Measurements from ENCODE around the gene CCDC196. TPM values are rescaled to one million over a fixed set of nuclear protein-coding genes. Genes with fewer than 3 reads are reported as not detected.
A peak's percentile ranks its signal among the peaks of the same experiment; 100 is the strongest.

Gene CCDC196
- total RNA-seq, 1 donor: not detected

DNA sequence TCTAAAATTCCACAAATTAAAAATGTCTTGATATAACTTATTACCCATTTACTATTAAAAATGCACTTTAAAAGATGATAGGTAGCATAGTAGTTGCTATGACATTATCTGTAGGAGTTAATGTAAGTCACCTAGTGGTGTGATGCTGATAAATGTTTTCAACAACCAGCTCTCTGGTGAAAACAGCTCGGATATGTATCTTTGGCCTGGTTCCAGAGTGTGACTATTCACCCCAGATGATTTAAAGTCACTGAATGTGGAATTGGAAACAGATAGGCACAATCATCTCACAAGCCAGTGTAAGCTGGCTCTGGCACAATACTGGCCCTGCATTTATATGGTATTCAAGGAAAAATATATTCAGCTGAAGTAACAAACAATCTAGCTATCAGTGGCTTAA, 9.2 kb upstream of the CCDC196 start:
- peak; percentile 49 for DNase-seq (ENCODE audit: low read depth)
- no peak overlapping the region for H3K4me3 ChIP-seq (ENCODE audit: low read depth, low read length)
- TF ChIP-seq, protein P1, sequence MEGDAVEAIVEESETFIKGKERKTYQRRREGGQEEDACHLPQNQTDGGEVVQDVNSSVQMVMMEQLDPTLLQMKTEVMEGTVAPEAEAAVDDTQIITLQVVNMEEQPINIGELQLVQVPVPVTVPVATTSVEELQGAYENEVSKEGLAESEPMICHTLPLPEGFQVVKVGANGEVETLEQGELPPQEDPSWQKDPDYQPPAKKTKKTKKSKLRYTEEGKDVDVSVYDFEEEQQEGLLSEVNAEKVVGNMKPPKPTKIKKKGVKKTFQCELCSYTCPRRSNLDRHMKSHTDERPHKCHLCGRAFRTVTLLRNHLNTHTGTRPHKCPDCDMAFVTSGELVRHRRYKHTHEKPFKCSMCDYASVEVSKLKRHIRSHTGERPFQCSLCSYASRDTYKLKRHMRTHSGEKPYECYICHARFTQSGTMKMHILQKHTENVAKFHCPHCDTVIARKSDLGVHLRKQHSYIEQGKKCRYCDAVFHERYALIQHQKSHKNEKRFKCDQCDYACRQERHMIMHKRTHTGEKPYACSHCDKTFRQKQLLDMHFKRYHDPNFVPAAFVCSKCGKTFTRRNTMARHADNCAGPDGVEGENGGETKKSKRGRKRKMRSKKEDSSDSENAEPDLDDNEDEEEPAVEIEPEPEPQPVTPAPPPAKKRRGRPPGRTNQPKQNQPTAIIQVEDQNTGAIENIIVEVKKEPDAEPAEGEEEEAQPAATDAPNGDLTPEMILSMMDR (IDR thresholded peaks at IDR 0.05; ENCODE audit: insufficient read depth, low read length): no peak

DNA sequence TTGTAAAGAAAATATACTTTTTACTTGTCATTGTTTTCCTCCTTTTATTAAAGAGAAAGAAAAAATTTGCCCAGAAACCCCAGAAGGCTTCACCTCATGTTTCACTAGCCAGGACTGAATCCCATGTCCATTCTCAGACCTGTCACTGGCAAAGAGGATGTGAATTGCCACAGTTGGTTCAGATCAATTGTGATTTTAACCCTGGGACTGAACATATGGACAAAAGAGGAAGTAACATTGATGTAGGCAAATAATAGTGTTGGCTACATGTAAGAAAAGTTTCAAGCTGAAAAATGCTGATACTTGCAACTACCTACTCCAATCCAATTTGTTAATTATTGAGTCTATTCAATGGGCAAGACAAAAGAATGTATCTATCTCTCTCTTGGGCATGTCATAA, 8.6 kb upstream of the CCDC196 start:
- H3K4me3 ChIP-seq (ENCODE audit: low read depth, low read length): no peak overlapping the region
- DNase-seq (ENCODE audit: low read depth): no peak
- TF ChIP-seq, protein P1 (IDR thresholded peaks at IDR 0.05; ENCODE audit: insufficient read depth, low read length): no peak

DNA sequence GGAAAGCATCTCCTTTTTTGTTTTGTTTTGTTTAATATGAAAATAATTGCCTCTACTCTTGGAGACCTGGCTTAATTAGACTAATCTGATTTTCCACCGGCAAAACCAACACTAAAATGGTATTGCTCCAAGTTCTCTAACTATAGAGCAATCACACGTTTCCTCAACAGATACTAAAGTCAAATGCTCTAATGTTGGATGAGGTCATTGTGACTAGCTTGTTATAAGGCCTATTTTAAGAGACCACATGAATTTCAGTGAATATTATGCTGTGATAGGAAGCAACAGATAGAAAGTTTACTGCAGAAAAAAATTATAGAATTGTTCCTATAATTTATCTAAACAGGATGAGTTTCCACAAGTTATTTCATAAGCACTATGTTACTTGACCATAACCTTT, 3.3 kb upstream of the CCDC196 start:
- H3K4me3 ChIP-seq (ENCODE audit: low read depth, low read length): no peak overlapping the region
- TF ChIP-seq, protein P1 (IDR thresholded peaks at IDR 0.05; ENCODE audit: insufficient read depth, low read length): no peak
- no peak for DNase-seq (ENCODE audit: low read depth)

DNA sequence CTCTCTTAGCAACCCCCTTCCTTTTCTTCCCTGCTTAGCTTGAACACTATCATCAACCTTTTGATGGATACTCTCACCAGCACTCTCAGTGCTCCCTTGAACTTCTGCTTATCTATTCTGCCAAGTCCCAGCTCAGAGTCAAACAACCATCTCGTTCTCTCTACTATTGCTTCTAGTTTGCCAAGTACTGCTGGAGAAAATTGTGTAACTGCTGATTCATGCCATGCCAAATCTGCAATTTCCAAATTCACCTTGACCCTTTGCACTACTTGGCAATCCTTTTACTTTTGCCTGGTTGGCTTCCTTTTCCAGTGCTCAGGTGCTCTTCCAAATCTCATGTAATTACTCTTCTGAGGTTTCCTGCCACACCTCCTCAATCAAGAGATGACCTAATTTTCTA, 2.8 kb upstream of the CCDC196 start:
- TF ChIP-seq, protein P1 (IDR thresholded peaks at IDR 0.05; ENCODE audit: insufficient read depth, low read length): no peak
- peak; percentile 39 for DNase-seq (ENCODE audit: low read depth)
- H3K4me3 ChIP-seq (ENCODE audit: low read depth, low read length): no peak overlapping the region

DNA sequence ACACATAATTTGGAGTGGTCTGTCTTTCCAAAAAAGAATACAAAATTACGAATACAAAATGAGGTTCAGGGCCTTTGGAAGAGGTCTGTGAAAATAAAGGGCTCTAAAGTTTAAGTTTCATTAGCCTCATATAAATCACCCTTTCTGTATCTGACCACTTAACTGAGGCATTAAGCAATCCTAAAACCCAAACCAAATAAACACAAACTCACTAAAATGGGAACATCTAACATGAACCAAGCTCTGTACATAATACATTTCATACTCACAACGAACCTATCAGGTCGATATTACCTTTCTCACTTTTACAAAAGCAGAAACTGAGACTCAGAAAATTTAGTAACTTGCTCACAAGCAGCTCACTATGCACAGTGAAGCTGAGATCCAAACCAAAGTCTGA, 1.1 kb upstream of the CCDC196 start:
- TF ChIP-seq, protein P1 (IDR thresholded peaks at IDR 0.05; ENCODE audit: insufficient read depth, low read length): no peak
- no peak for DNase-seq (ENCODE audit: low read depth)
- H3K4me3 ChIP-seq (ENCODE audit: low read depth, low read length): no peak overlapping the region

DNA sequence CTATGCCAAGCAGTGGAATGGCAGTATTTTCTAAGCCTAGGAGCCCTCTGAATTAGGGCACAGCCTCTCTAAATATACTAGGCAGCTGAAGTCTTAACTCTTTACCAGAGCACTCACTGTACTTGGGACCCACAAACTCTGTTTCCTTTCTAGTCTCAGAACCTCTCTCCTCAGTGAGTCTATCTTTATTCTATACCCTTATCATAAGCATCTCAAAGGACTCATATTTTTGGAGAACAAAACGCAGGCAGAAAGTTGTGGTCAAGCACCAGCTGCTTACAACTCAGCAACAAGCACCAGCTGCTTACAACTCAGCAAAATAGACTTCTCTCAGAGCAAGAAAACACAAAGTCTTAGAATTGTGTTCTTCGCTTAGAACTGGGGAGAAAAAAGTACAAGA, 993 bp downstream of the CCDC196 start:
- TF ChIP-seq, protein P1 (IDR thresholded peaks at IDR 0.05; ENCODE audit: insufficient read depth, low read length): no peak
- no peak for DNase-seq (ENCODE audit: low read depth)
- H3K4me3 ChIP-seq (ENCODE audit: low read depth, low read length): no peak overlapping the region
